NT2/D1 (cell line): ENCODE results near the gene OR2V1.

ENCODE experiments used
- SUZ12 ChIP-seq: IDR thresholded peaks from 2 replicates; pipeline ENCODE4 v1.6.1; 2011; ENCODE audit not compliant: insufficient read length, insufficient read depth; ENCODE audit errors: extremely low read depth
- YY1 ChIP-seq: IDR thresholded peaks from 2 replicates; pipeline ENCODE4 v1.6.1; 2011; ENCODE audit not compliant: insufficient read length, insufficient read depth
- ZNF274 ChIP-seq: IDR thresholded peaks from 2 replicates; pipeline ENCODE4 v1.6.1; 2011; ENCODE audit warnings: mild to moderate bottlenecking, low read depth, low read length

DNA sequence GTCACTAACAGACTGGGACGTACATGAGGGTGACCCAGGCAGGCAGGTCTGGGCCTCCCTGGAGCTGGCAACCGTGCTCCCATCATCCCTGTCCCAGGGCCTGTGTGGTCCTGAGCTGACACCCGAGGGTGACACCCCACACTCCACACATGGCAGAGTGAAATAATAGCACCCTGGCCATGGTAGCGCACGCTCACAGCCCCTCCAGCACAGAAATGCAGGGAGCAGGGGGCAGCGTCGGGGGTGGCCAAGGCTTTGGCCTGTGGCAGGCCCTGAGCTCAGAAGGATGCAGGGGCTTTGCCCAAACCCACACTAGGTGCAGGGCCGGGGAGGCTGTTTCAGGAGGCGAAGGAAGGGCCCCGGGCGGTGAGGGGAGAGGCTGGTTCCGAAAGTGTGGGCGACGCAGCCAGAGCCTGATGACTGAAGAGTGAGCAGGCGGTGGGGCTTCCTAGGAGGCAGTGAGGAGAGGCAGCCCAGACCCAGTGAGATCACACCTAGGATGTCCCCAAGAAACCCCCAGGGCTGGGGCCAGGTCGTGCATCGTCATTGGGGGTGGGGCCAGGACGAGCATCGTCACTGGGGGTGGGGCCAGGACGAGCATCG, 29.3 kb upstream of the OR2V1 start:
- TF ChIP-seq ZNF274 (no peak), SUZ12 (no peak), YY1 (no peak)
